Embryonic facial prominence (tissue), 1 donor: ENCODE data around the gene IL1RAPL1.
"Not testable (repeated sequence)": the region's sequence is repeated elsewhere in the genome, so short reads cannot be mapped to it uniquely, and the experiment has no call there.

Experiments used
- DNase-seq: peaks from one replicate; pipeline ENCODE4 v3.0.0-alpha.2; 2016; ENCODE audit errors: extremely low spot score

IL1RAPL1 gene

DNA sequence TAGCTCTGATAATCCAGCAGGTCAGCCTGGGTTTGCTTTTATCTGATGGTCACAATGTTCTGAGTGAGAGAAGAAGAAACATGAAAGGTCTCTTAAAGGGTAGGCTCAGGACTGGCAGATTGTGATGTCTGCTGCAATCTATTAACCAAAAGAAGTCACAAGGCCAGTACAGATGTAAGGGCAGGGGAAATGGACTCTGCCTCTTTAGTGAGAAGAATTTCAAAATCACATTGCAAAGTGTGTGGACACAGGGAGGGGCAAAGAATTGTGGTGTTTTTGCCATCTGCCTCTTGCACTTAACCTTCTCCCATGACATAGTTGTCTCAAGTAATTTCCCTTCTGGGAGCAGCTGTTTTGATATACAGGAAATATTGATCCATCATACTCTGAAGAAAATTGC is 40.9 kb downstream of the IL1RAPL1 start:
- DNase-seq: no peak

DNA sequence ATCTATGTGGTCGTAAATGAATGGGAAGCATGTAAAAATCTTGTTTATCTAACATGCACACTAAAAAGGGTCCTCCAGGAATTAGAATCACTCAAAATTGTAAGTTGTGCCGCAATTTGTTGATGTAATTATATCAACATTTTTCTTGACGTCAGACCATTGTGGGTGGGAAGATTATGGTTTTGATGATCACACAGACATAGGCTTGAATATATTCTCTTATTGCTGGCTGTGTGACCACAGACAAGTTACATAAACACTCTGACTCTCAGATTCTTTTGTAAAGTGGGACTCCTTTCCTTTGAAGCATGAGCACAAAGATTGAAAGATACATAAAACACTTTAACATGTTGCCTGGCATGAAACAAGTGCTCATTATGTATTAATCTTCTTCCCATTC is 51.5 kb downstream of the IL1RAPL1 start:
- DNase-seq: no peak

- no peak for DNase-seq
Observed at GRCh38 chrX:28639451-28639850, 52.2 kb downstream of the IL1RAPL1 start.

- DNase-seq: no peak
Observed at GRCh38 chrX:28649541-28649940, 62.3 kb downstream of the IL1RAPL1 start.

DNA sequence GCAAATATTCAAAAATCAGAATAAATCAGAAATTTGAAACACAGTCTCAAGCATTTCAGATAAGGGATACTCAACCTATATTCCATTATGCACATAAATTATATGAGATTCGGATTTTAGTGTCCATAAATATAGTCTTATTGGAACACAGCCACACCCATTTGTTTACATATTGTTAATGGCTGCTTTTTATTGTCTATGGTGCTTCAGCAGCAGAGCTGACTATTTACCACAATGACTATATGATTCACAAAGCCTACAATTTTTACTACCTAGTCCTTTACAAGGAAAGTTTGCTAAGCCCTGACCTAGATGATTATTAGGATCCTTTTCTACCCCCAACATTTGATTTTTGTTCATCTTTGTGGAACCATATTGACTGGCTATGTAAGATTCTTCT is 63.9 kb downstream of the IL1RAPL1 start:
- no peak for DNase-seq

DNA sequence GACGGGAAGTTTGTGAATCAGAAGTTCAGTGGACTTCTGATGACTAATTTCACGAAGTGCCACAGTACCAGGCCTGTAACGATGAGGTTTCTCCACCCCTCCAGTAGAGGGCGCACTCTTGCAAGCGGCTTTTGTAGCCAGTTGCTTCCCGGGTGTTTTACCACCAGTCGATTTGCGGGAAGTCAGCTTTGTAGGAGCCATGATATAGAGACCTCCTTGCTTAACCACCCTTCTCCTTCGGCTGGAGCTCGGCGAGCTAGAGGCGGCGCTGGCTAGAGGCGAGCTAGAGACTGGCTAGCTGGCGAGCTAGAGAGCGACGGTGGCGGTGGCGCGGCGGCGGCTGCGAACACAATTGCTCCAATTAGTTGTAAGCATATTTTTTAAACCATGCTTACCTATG is 72.0 kb downstream of the IL1RAPL1 start:
- DNase-seq: no peak

DNA sequence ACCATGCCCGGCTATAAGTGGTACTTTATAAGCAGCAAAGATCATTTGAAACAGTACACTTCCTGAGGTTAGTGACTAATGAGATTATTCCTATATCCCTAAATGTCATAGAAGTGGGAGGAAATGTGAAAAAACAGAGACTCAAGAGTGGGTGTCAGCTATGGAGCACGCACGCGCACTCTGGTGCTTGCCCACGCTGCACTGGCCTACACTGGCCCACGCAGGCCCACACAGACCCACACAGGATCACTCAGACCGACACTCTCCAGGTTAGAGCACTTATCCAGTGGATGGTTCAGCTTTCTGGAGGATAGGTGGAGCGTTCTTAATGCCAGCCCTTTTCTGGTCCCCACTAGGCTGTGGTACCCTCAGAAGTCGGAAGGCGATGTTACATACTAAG is 78.5 kb downstream of the IL1RAPL1 start:
- DNase-seq: no peak

DNA sequence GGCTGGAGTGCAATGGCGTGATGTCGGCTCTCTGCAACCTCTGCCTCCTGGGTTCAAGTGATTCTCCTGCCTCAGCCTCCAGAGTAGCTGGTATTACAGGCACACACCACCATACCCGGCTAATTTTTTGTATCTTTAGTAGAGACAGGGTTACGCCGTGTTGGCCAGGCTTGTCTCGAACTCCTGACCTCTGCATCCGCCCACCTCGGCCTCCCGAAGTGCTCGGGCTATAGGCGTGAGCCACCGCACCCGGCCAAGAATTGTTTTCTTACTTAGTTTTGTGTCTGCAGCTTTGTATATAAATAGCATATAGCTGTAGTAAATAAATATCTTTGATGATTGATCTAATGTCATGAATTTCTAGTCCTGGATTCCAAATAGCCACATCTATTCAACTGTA is 81.1 kb downstream of the IL1RAPL1 start:
- DNase-seq: no peak

DNA sequence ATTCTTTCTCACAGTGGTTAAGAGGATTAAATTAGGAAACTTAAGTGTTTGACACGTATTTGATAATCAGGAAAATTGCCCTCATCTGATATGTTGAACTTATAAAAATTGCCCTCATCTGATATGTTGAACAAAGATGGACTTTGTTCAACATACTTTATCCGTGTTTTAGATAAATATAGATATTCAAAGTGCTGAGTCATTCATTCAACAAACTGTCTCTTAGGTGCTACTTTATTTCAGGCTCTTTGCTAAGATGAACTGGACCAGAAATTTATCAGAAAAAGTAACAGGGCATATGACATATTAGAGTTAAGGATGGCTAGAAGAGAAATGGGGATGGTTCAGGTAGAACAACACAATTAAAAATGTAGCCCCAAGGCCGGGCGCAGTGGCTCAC is 81.7 kb downstream of the IL1RAPL1 start:
- DNase-seq: no peak

DNA sequence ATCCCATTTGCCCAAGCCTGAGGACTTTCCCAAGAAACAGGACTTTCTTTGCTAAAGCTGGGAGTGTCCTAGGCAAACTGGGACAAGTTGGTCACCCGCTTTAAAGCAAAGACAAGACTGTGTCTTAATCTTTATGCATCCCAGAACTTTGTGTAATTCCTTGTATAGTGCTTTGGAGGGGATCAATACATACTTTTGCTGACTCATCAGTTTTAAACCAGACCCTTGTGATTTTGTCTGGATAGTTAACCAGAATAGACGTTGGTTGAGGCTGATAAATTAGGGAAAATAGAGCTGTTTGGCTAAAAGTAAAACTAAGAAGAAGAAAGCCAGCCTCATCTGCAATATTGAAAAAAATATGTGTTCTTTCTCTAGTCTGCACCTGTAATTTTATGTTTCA is 82.8 kb downstream of the IL1RAPL1 start:
- DNase-seq: no peak

DNA sequence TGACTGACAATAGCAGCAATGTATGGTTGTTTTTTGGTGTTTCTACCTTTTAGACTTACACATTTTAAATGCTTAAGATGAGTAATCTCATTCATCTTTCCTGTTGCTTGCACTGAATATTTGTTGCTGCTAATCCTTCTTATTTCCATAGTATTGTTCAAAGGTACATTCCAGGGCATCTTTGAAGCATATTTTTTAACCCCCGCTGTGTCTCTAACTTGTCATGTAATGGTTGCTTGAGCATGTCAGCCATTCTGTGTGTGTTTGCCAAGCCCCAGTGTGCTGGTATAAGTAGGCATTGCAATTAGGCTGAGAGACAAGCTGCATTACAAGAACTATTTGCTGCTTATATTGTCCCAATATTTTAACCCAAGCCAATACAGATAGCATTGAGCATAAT is 87.9 kb downstream of the IL1RAPL1 start:
- DNase-seq: no peak

DNA sequence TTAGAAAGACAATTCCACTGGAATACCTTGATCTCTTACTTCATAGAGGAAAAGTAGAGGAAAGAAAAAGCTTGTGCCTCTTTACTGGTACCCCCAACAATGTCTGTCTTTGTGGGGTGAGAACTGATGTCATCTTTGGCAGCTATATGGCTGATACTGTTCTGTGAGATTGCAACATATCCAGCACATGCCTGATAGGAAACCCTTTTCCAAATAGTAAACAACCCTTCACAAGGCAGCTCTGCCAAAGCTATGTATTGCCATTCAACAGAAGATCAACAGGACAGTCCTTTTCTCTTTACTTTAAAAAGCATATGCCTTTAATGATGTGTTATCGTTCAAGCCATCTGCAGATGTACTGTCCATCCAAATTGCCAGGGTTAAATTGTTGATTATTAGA is 105.9 kb downstream of the IL1RAPL1 start:
- DNase-seq: no peak

GRCh38 chrX:28697732-28698131 is 110.5 kb downstream of the IL1RAPL1 start:
- no peak for DNase-seq

GRCh38 chrX:28701222-28701621 is 114.0 kb downstream of the IL1RAPL1 start:
- no peak for DNase-seq

- no peak for DNase-seq
Observed at GRCh38 chrX:28706964-28707363, 119.7 kb downstream of the IL1RAPL1 start.

GRCh38 chrX:28709421-28709820 is 122.2 kb downstream of the IL1RAPL1 start:
- no peak for DNase-seq

GRCh38 chrX:28717864-28718263 is 130.6 kb downstream of the IL1RAPL1 start:
- no peak for DNase-seq

DNA sequence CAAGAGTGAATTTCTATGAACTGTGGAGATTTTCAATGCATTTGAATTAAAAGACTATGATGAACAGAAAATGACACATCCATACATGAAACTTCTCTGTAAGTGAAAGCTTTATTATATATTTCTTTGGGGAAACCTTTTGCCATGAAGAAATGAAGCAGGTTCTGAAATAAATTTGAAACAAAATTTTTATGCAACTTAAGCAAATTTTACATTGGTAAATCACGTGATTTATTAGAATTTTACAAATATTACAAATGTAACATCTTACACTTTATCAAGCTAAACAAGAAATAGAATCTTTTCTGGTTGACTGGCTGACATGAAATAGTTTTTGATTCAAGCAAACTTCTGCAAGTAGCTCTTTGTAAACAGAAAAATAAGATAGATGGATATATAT is 131.2 kb downstream of the IL1RAPL1 start:
- DNase-seq: no peak

DNA sequence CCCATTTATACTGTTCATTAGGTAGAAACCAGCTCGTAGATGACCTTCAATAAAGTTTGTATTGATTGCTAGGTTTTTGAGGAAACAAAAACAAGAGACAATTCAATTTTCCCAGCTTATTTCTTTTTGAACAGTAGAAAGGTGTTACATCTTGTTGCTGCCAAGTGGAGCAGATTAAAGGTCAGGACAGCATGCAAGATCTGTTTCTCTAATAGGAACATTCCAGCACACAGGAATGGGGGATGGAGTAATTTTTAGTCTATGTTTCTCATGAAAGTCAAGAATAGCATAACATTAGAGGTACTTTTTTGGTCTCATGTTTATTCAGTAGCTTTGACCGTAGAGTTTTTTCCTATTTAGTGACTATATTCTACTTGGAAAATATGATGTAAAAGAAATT is 132.4 kb downstream of the IL1RAPL1 start:
- no peak for DNase-seq

DNA sequence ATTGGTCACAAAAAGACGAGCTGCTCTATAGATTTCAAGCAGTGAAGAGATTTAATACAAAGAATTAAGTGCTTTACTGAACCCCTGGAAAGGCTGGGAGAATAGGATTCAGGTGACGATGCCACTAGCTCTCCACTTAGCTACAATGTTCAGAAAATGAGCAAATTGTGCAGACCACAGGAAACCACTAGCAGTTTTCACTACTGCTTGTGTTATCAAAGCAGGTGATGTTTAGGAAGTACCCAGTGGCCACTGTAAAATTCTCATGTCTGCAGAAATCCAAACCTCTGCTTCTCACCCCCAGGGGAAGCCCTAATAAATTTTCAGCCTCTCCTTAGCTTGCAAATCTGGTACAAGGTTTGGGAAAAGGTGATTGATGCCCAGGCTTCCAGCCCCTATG is 165.1 kb downstream of the IL1RAPL1 start:
- no peak for DNase-seq

GRCh38 chrX:28756175-28756574 is 168.9 kb downstream of the IL1RAPL1 start:
- no peak for DNase-seq

GRCh38 chrX:28756647-28757046 is 169.4 kb downstream of the IL1RAPL1 start:
- no peak for DNase-seq

GRCh38 chrX:28757290-28757689 is 170.0 kb downstream of the IL1RAPL1 start:
- DNase-seq: no peak

DNA sequence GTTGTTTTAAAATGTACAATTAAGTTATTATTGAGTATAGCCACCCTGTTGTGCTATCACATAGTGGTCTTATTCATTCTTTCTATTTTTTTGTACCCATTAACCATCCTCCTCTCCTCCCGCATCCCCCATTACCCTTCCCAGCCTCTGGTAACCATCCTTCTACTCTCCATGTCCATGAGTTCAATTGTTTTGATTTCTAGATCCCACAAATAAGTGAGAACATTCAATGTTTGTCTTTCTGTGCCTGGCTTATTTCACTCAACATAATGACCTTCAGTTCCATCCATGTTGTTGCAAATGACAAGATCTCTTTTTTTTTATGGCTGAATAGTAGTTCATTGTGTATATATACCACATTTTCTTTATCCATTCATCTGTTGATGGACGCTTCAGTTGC is 179.3 kb downstream of the IL1RAPL1 start:
- DNase-seq: not testable (repeated sequence)

- no peak for DNase-seq
Observed at GRCh38 chrX:28773807-28774206, 186.6 kb downstream of the IL1RAPL1 start.
